HEK293 (cell line): ENCODE data around the gene CEACAM6.

Experiments used
- CTCF ChIA-PET: fragments of 350-600 bp; formaldehyde crosslinking; extraction: SDS; loops from one replicate; lab custom pipeline; 2021; ENCODE audit warnings: antibody characterized with exemption; lab: Yijun Ruan, JAX
- POLR2A ChIA-PET: fragments of 300-600 bp; formaldehyde crosslinking; extraction: SDS; loops from one replicate; lab custom pipeline; 2020; ENCODE audit warnings: antibody characterized with exemption, inconsistent platforms; lab: Yijun Ruan, JAX
- H3K27ac ChIP-seq: fragments of 200-500 bp; sonication (Bioruptor generic); 2 replicates; pipeline ENCODE4 v1.5.1; 2014; ENCODE audit warnings: low read depth, low read length, control low read depth, inconsistent platforms; ENCODE audit errors: extremely low read depth
- H3K36me3 ChIP-seq, 2 experiments: fragments of 200-500 bp in 1 of 2; sonication (Bioruptor generic) in 1 of 2; 1 replicate in 1 of 2; 2 replicates in 1 of 2; pipeline ENCODE4 v1.5.1; 2014 to 2017; ENCODE audit warnings: inconsistent platforms in 2 of 2, low read length in 2 of 2; ENCODE audit not compliant: control insufficient read depth in 2 of 2, insufficient read depth in 1 of 2
- H3K4me1 ChIP-seq: fragments of 200-500 bp; sonication (Bioruptor generic); 2 replicates; pipeline ENCODE4 v1.5.1; 2014; ENCODE audit warnings: mild to moderate bottlenecking, low read length, inconsistent platforms; ENCODE audit not compliant: control insufficient read depth, insufficient read depth
- H3K4me3 ChIP-seq: 2 replicates; pipeline ENCODE4 v1.5.1; 2011; ENCODE audit warnings: low read depth, mild to moderate bottlenecking, control low read depth, low read length, moderate library complexity
- H3K9me3 ChIP-seq: fragments of 200-500 bp; sonication (Bioruptor generic); 2 replicates; pipeline ENCODE4 v1.5.1; 2014; ENCODE audit warnings: low read depth, low read length, inconsistent platforms; ENCODE audit not compliant: control insufficient read depth, insufficient read depth
- CTCF ChIP-seq: fragments of 450-650 bp; formaldehyde crosslinking; IDR thresholded peaks from 2 replicates; pipeline ENCODE4 v1.5.1; 2016; ENCODE audit warnings: missing biosample characterization, missing genetic modification characterization
- KLF17 ChIP-seq: fragments of 450-650 bp; formaldehyde crosslinking; IDR thresholded peaks from 2 replicates; pipeline ENCODE4 v1.5.1; 2016; ENCODE audit warnings: missing biosample characterization, missing genetic modification characterization
- PRDM1 ChIP-seq: fragments of 450-650 bp; formaldehyde crosslinking; IDR thresholded peaks from 2 replicates; pipeline ENCODE4; 2016; ENCODE audit warnings: missing biosample characterization, missing genetic modification characterization
- SALL2 ChIP-seq: fragments of 450-650 bp; formaldehyde crosslinking; IDR thresholded peaks from 2 replicates; pipeline ENCODE4 v1.5.0; 2017; ENCODE audit warnings: missing biosample characterization, mild to moderate bottlenecking, missing genetic modification characterization, borderline replicate concordance
- YY1 ChIP-seq: fragments of 450-650 bp; formaldehyde crosslinking; IDR thresholded peaks from 2 replicates; pipeline ENCODE4 v1.5.1; 2018; ENCODE audit warnings: missing biosample characterization, missing genetic modification characterization
- YY2 ChIP-seq: fragments of 450-650 bp; formaldehyde crosslinking; IDR thresholded peaks from 2 replicates; pipeline ENCODE4 v1.5.1; 2016; ENCODE audit warnings: missing biosample characterization, missing genetic modification characterization
- ZBTB17 ChIP-seq: fragments of 450-650 bp; formaldehyde crosslinking; IDR thresholded peaks from 2 replicates; pipeline ENCODE4 v1.5.1; 2016; ENCODE audit warnings: missing biosample characterization, missing genetic modification characterization
- ZNF114 ChIP-seq: fragments of 450-650 bp; formaldehyde crosslinking; IDR thresholded peaks from 2 replicates; pipeline ENCODE4 v1.5.0; 2017; ENCODE audit warnings: missing biosample characterization, missing genetic modification characterization
- ZNF221 ChIP-seq: fragments of 450-650 bp; formaldehyde crosslinking; IDR thresholded peaks from 2 replicates; pipeline ENCODE4 v1.5.1; 2017; ENCODE audit warnings: missing biosample characterization, missing genetic modification characterization, borderline replicate concordance
- ZNF266 ChIP-seq: fragments of 450-650 bp; formaldehyde crosslinking; IDR thresholded peaks from 2 replicates; pipeline ENCODE4 v1.5.1; 2016; ENCODE audit warnings: missing biosample characterization, missing genetic modification characterization, low read depth
- ZNF324 ChIP-seq: fragments of 450-650 bp; formaldehyde crosslinking; IDR thresholded peaks from 2 replicates; pipeline ENCODE4 v1.5.1; 2016; ENCODE audit warnings: missing biosample characterization, missing genetic modification characterization
- ZNF335 ChIP-seq: fragments of 450-650 bp; formaldehyde crosslinking; conservative IDR thresholded peaks from 2 replicates; pipeline ENCODE4 v1.5.1; 2016; ENCODE audit warnings: missing biosample characterization, missing genetic modification characterization
- ZNF341 ChIP-seq: fragments of 450-650 bp; formaldehyde crosslinking; IDR thresholded peaks from 2 replicates; pipeline ENCODE4; 2016; ENCODE audit warnings: low read depth, missing biosample characterization, missing genetic modification characterization
- ZNF391 ChIP-seq: fragments of 450-650 bp; formaldehyde crosslinking; IDR thresholded peaks from 2 replicates; pipeline ENCODE4 v1.5.1; 2016; ENCODE audit warnings: low read depth, missing biosample characterization, missing genetic modification characterization, borderline replicate concordance
- ZNF514 ChIP-seq: fragments of 450-650 bp; formaldehyde crosslinking; IDR thresholded peaks from 2 replicates; pipeline ENCODE4 v1.5.1; 2016; ENCODE audit warnings: missing biosample characterization, missing genetic modification characterization
- ZNF561 ChIP-seq: fragments of 450-650 bp; IDR thresholded peaks from 2 replicates; pipeline ENCODE4 v1.5.1; 2018; ENCODE audit warnings: missing biosample characterization, missing genetic modification characterization, borderline replicate concordance
- ZNF571 ChIP-seq: fragments of 450-650 bp; formaldehyde crosslinking; IDR thresholded peaks from 2 replicates; pipeline ENCODE4 v1.5.0; 2017; ENCODE audit warnings: missing biosample characterization, missing genetic modification characterization
- ZNF629 ChIP-seq: fragments of 450-650 bp; formaldehyde crosslinking; IDR thresholded peaks from 2 replicates; pipeline ENCODE4 v1.5.1; 2017; ENCODE audit warnings: missing biosample characterization, missing genetic modification characterization
- ZNF747 ChIP-seq: fragments of 450-650 bp; formaldehyde crosslinking; IDR thresholded peaks from 2 replicates; pipeline ENCODE4 v1.5.1; 2016; ENCODE audit warnings: missing biosample characterization, missing genetic modification characterization
- ZNF76 ChIP-seq: fragments of 450-650 bp; formaldehyde crosslinking; IDR thresholded peaks from 2 replicates; pipeline ENCODE4; 2016; ENCODE audit warnings: low read depth, missing biosample characterization, missing genetic modification characterization, borderline replicate concordance
- ZNF768 ChIP-seq: fragments of 450-650 bp; formaldehyde crosslinking; IDR thresholded peaks from 2 replicates; pipeline ENCODE4 v1.5.1; 2018; ENCODE audit warnings: missing biosample characterization, mild to moderate bottlenecking, missing genetic modification characterization
- ZSCAN30 ChIP-seq: fragments of 450-650 bp; IDR thresholded peaks from 2 replicates; pipeline ENCODE4 v1.5.1; 2018; ENCODE audit warnings: missing biosample characterization, mild to moderate bottlenecking, missing genetic modification characterization, moderate library complexity
- TF ChIP-seq, protein P1 (sequence below): fragments of 450-650 bp; formaldehyde crosslinking; IDR thresholded peaks from 2 replicates; pipeline ENCODE4 v1.5.1; 2017; ENCODE audit warnings: missing biosample characterization, missing genetic modification characterization

Gene CEACAM6

GRCh38 chr19:41801792-41802211, 46.5 kb downstream of the CEACAM6 start (continued):
- no peak for TF ChIP-seq SALL2 (tag by site-specific recombination)
- TF ChIP-seq KLF17, result peak; percentile 94
- no peak for TF ChIP-seq ZNF335 (tag by site-specific recombination)
- TF ChIP-seq YY2 (tag by site-specific recombination), result peak; percentile 49; the same call in 1 of the 2 replicates
- no peak for TF ChIP-seq ZNF768

- H3K4me3 ChIP-seq, result no peak overlapping the region
- H3K36me3 ChIP-seq, result no peaks in the 10 kb centered on the region
- ChIA-PET POLR2A (no interaction called here), CTCF (interaction anchor here (0.6 to 7.2 kb wide), 6 partner anchors 9 to 161 kb away, joined by 3 to 63 read pairs (median 9); no protein-coding TSS in a partner anchor)
- no peaks in the 10 kb centered on the region; the same call in 1 of the 2 replicates for H3K9me3 ChIP-seq
- no peak for TF ChIP-seq ZNF514
- no peak for TF ChIP-seq CTCF (tag by site-specific recombination)
- no peak for TF ChIP-seq ZNF341 (tag by site-specific recombination)
- TF ChIP-seq PRDM1 (tag by site-specific recombination), result no peak
- TF ChIP-seq ZSCAN30 (tag by site-specific recombination), result no peak
- TF ChIP-seq ZNF629 (tag by site-specific recombination), result no peak
- no peak for TF ChIP-seq ZNF76 (tag by site-specific recombination)
- no peak for TF ChIP-seq ZNF114 (tag by site-specific recombination)
- TF ChIP-seq ZNF266 (tag by site-specific recombination), result no peak
- no peak for TF ChIP-seq ZNF571 (tag by site-specific recombination)
- TF ChIP-seq YY1 (tag by site-specific recombination), result no peak
- H3K27ac ChIP-seq, result no peak overlapping the region
- H3K4me1 ChIP-seq, result no peaks in the 10 kb centered on the region
Measured at GRCh38 chr19:41802770-41803169, 47.4 kb downstream of the CEACAM6 start.

DNA sequence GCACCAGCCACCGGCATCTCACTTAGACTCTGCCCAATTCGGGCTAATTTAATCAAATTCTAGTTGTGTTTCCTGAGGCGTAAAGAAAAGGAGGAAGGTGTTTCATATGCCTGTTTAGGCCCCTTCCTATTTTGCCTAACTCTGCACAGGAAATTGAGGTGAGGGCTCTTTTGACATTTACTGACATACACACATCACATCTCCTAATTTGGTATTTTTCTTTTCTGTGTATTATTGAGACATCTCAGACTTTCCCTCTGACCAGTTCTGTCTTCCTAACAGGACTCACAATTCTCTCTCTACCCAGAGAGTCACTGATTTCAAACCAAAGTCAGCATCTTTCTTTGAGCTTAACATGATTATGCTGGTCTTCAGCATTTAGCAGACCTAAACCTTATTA, 49.0 kb downstream of the CEACAM6 start:
- CTCF ChIA-PET, result interaction anchor here (0.6 to 7.2 kb wide), 10 partner anchors 10 to 103 kb away, joined by 3 to 63 read pairs (median 6); no protein-coding TSS in a partner anchor
- Histone ChIP-seq H3K4me1 (no peaks in the 10 kb centered on the region), H3K27ac (no peak overlapping the region), H3K4me3 (no peak overlapping the region), H3K36me3 (no peaks in the 10 kb centered on the region), H3K9me3 (no peaks in the 10 kb centered on the region; the same call in 1 of the 2 replicates)
- no peak for TF ChIP-seq ZNF221 (tag by site-specific recombination)
- no peak for TF ChIP-seq ZNF391 (tag by site-specific recombination)
- TF ChIP-seq ZNF324, result no peak
- TF ChIP-seq, protein P1, sequence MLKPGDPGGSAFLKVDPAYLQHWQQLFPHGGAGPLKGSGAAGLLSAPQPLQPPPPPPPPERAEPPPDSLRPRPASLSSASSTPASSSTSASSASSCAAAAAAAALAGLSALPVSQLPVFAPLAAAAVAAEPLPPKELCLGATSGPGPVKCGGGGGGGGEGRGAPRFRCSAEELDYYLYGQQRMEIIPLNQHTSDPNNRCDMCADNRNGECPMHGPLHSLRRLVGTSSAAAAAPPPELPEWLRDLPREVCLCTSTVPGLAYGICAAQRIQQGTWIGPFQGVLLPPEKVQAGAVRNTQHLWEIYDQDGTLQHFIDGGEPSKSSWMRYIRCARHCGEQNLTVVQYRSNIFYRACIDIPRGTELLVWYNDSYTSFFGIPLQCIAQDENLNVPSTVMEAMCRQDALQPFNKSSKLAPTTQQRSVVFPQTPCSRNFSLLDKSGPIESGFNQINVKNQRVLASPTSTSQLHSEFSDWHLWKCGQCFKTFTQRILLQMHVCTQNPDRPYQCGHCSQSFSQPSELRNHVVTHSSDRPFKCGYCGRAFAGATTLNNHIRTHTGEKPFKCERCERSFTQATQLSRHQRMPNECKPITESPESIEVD (tag by site-specific recombination), result no peak
- TF ChIP-seq ZNF561 (tag by site-specific recombination), result no peak
- TF ChIP-seq ZBTB17 (tag by site-specific recombination), result no peak
- no peak for TF ChIP-seq ZNF747 (tag by site-specific recombination)
- POLR2A ChIA-PET, result interaction anchor here (0.7 kb wide), 1 partner anchor 35 kb away, joined by 3 read pairs; no protein-coding TSS in a partner anchor
